Panc1 (cell line): Measurements from ENCODE around the gene NINL. TPM values are rescaled to one million over a fixed set of nuclear protein-coding genes. Genes with fewer than 3 reads are reported as not detected.

Experiments used
- ATAC-seq: fragments of 200-7000 bp; cut with Tn5 transposase; 2 replicates; pipeline ENCODE4 v1.9.1; 2020; ENCODE audit warnings: mild to moderate bottlenecking, moderate library complexity
- BruUV-seq: library from RNA; stranded (reverse); fragments of 400-500 nt; replicated peaks from 2 replicates; lab custom pipeline; 2021; lab: Mats Ljungman, UMichigan
- CTCF ChIA-PET: fragments of 300-600 bp; sonication (Branson Sonifier 250); formaldehyde crosslinking; loops from one replicate; lab custom pipeline; 2022; ENCODE audit warnings: antibody characterized with exemption; lab: Charles Lee
- POLR2A ChIA-PET: fragments of 300-600 bp; sonication (Branson Sonifier 250); formaldehyde crosslinking; loops from one replicate; lab custom pipeline; 2022; ENCODE audit warnings: antibody characterized with exemption; lab: Charles Lee
- DNase-seq: peaks from one replicate; pipeline ENCODE4 v3.0.0-alpha.2; 2010; ENCODE audit warnings: low read depth, low spot score
- H3K27ac ChIP-seq: 2 replicates; pipeline ENCODE4 v1.5.1; 2011; ENCODE audit warnings: mild to moderate bottlenecking, low read length, inconsistent platforms
- H3K27me3 ChIP-seq: fragments of 200-500 bp; sonication (Bioruptor generic); 2 replicates; pipeline ENCODE4 v1.6.0; 2014; ENCODE audit warnings: low read length, inconsistent platforms; ENCODE audit not compliant: control insufficient read depth, insufficient read depth
- H3K36me3 ChIP-seq: fragments of 200-500 bp; sonication (Bioruptor generic); 2 replicates; pipeline ENCODE4 v1.5.1; 2014; ENCODE audit warnings: inconsistent platforms, mild to moderate bottlenecking, low read length, moderate library complexity; ENCODE audit not compliant: control insufficient read depth, insufficient read depth
- H3K4me1 ChIP-seq: 2 replicates; pipeline ENCODE4 v1.5.1; 2011; ENCODE audit warnings: inconsistent platforms, mild to moderate bottlenecking, low read length, moderate library complexity; ENCODE audit not compliant: control insufficient read depth, insufficient read depth
- H3K4me3 ChIP-seq, 2 experiments: 2 replicates each; pipeline ENCODE4 v1.5.1; 2011 to 2012; ENCODE audit warnings: low read depth in 2 of 2, low read length in 2 of 2, mild to moderate bottlenecking in 2 of 2, inconsistent platforms in 1 of 2, moderate library complexity in 1 of 2
- H3K9me3 ChIP-seq: fragments of 200-500 bp; sonication (Bioruptor generic); 2 replicates; pipeline ENCODE4 v1.5.1; 2014; ENCODE audit warnings: low read depth, mild to moderate bottlenecking, inconsistent platforms, low read length, moderate library complexity; ENCODE audit not compliant: control insufficient read depth, insufficient read depth
- CTCF ChIP-seq: fragments of 450-650 bp; IDR thresholded peaks from 2 replicates; pipeline ENCODE4 v1.5.1; 2017; ENCODE audit warnings: mild to moderate bottlenecking
- POLR2AphosphoS5 ChIP-seq: IDR thresholded peaks from 2 replicates; pipeline ENCODE4 v1.6.1; 2012; ENCODE audit warnings: mild to moderate bottlenecking, low read depth, low read length, moderate library complexity
- REST ChIP-seq, 2 experiments: IDR thresholded peaks; 2 replicates each; pipeline ENCODE4 v1.6.1; 2011 to 2012; ENCODE audit warnings: low read depth in 2 of 2, control low read depth in 1 of 2, low read length in 1 of 2, mild to moderate bottlenecking in 1 of 2, moderate library complexity in 1 of 2; ENCODE audit not compliant: insufficient read depth in 1 of 2
- SIN3A ChIP-seq: IDR thresholded peaks from 2 replicates; pipeline ENCODE4 v1.6.1; 2012; ENCODE audit warnings: low read depth, mild to moderate bottlenecking, low read length, moderate library complexity, borderline replicate concordance; ENCODE audit not compliant: insufficient read depth
- TCF7L2 ChIP-seq: IDR thresholded peaks from 2 replicates; pipeline ENCODE4 v1.6.1; 2011; ENCODE audit warnings: mild to moderate bottlenecking, low read depth, low read length, inconsistent platforms
- in situ Hi-C: cut with HindIII; loops from 2 replicates; pipeline ENCODE4 v1.10.0; 2016; ENCODE audit warnings: low sequenced_read_pairs, low pct_unique_long_range_greater_than_20kb
- intact Hi-C: fragments of 100-400 bp; cut with micrococcal nuclease; formaldehyde crosslinking; loops from one replicate; pipeline ENCODE4 v1.10.0; 2022; ENCODE audit not compliant: unreplicated experiment
- total RNA-seq: library from RNA; stranded (reverse); gene quantifications from one replicate; pipeline ENCODE4 v1.2.1, GENCODE V29; 2021; ENCODE audit not compliant: unreplicated experiment

Gene NINL
- total RNA-seq, 1 experiment from 2014 or later, result 25.0 TPM

- H3K36me3 ChIP-seq, result no peaks in the 10 kb centered on the region
- H3K27me3 ChIP-seq, result no peaks in the 10 kb centered on the region
- no peak overlapping the region for H3K27ac ChIP-seq
- peaks cover 9% of the 10 kb centered on the region for H3K4me1 ChIP-seq
- ATAC-seq, result no peak
- no peak overlapping the region for H3K4me3 ChIP-seq
- ChIA-PET CTCF (no interaction called here), POLR2A (no interaction called here)
- no peak for TF ChIP-seq REST (IDR thresholded peaks at IDR 0.05; ENCODE audit: insufficient read depth in 1 of 2, low read depth in 2 of 2, low read length in 1 of 2)
- TF ChIP-seq SIN3A, result no peak
- no peak for TF ChIP-seq TCF7L2
- TF ChIP-seq POLR2AphosphoS5, result no peak
- TF ChIP-seq CTCF, result no peak
- no TSS peak for BruUV-seq
- no peak for DNase-seq
- intact Hi-C loops, result no loop called here
- H3K9me3 ChIP-seq, result no peaks in the 10 kb centered on the region
- in situ Hi-C loops, result no loop called here
Measured at GRCh38 chr20:25547063-25547462, 38.3 kb downstream of the NINL start.

GRCh38 chr20:25546048-25546447, 39.3 kb downstream of the NINL start:
- TF ChIP-seq REST (IDR thresholded peaks at IDR 0.05; ENCODE audit: insufficient read depth in 1 of 2, low read depth in 2 of 2, low read length in 1 of 2) (no peak), CTCF (no peak), TCF7L2 (no peak), POLR2AphosphoS5 (no peak), SIN3A (no peak)
- Histone ChIP-seq H3K27me3 (no peaks in the 10 kb centered on the region), H3K4me3 (no peak overlapping the region), H3K36me3 (no peaks in the 10 kb centered on the region), H3K27ac (no peak overlapping the region), H3K4me1 (peaks cover 9% of the 10 kb centered on the region), H3K9me3 (no peaks in the 10 kb centered on the region)
- in situ Hi-C loops (no loop called here), intact Hi-C loops (no loop called here)
- no TSS peak for BruUV-seq
- CTCF ChIA-PET, result interaction anchor here (0.6 kb wide), 1 partner anchor 149 kb away, joined by 3 read pairs; no protein-coding TSS in a partner anchor
- POLR2A ChIA-PET, result no interaction called here
- DNase-seq (no peak), ATAC-seq (no peak)
